Ramos (cell line): Measurements from ENCODE around the gene TNFRSF19.
"Not testable (repeated sequence)": the region's sequence is repeated elsewhere in the genome, so short reads cannot be mapped to it uniquely, and the experiment has no call there.

Experiments
- in situ Hi-C: fragments of 300-500 bp; cut with MboI; formaldehyde crosslinking; loops from one replicate; pipeline ENCODE4 v1.14.3; 2022; ENCODE audit warnings: low sequenced_read_pairs; ENCODE audit not compliant: unreplicated experiment

The TNFRSF19 gene

DNA sequence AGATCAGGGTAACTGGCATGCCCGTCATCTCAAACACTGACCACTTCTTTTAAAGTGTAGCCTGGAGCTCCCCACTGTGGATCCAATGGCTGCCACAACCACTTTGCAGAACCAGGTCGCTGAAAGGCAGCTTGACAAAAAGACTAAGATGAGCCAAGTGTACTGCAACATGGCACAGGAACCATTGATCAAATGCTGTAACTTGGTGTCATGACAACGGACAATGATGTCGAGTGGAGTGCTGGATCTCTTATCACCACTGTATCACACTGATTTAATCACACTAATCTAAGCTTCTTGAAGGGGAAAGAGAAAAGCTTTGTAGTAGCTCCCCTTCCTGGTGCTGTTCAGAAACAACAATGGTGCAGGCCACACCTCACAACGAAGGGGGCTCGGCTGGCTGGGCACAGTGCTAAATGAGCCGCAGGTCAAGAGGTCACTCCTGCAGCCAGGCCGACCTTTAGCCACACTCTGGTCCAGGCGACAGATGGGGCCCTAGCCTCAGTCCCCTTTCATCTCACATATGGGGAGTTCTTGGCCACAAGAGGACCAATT, 2.2 kb upstream of the TNFRSF19 start:
- in situ Hi-C loops: no loop called here

- in situ Hi-C loops: no loop called here
Measured at GRCh38 chr13:23570921-23571315, 706 bp downstream of the TNFRSF19 start.

DNA sequence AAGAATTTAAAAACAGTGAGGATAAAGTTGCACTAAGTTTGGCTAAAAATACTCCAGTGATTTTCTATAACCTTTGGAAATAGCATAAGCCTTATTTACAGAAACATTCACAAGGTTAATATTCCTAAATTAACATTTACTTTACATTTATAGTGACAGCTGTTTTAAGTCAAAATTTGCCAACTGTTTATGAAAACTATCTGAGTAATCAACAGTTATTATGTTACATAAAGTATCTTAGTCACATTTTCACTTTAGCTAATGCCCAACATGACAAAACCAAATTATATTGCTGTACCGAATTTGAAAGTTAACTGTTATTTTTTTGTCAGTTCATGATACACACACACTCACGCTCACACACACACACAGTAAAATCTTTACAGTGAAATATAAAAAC, 1.2 kb downstream of the TNFRSF19 start:
- in situ Hi-C loops: no loop called here

DNA sequence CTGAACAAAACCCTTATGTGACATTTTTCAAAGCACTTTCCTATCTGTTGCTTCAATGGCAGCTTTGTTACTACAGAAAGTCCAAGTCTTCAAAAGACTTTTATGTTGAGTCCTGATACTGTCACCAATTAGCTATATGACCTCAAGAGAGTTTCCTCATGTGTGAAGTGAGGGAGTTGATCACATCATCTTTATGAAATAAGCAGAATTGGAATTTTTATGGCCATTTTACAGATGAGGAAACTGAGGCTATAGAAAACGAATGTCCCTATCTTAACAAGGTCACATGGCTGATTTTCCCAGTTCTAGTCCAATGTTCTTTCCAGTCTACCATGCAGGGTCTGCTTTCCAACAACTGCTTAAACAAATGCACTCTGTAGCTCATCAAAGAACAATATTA, 2.6 kb downstream of the TNFRSF19 start:
- in situ Hi-C loops: no loop called here

DNA sequence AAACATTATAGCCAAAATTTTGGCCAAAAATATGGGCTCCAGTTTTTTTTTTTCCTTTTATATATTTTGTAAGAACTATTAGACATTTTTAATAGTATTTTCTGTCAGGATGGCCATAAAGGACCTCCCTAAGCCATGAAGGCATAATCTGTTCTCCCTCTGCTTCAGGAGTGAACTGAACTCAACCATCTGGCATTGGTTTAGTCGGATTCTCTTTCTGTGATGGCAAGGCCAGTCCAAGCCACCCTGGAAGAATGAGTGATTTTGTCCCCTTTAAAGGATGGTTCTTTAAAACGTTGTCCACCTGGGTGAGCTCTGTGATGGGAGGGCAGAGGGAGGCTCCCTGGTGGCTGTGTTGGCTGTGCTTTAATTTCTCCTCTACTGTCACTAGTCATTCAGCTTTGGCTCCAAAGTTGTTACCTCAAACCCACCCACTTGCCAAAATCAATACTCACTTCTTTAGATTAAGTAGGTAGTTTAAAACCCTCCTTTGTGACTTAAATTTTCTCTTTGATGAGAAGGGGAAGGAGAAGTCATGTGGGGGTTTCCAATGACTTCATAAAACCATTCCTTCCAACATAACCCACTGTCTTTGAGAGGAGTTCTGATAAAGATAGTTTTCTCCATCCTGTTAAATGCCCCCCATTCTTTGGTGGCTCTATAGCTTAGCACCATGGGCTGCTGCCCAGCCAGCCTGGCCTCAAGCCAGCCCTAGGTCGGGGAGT, 4.4 kb downstream of the TNFRSF19 start:
- in situ Hi-C loops: no loop called here

DNA sequence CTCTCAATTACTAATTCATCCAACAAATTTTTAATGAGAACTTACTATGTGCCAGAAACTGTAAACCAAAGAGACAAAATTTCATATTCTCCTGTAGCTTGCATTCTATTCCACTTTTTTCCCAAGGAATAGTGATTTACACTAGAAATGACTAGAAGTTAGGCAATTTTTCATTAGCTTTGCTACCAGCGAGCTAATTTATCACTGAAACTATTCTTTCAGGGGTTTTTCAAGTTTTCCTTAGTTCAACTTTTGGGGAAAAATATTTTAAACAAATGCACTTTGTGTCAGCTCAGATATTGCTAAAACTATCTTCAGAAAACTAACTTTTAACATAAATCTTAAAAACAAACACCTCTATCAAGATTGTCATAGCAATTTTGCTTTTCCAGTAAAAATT, 5.4 kb downstream of the TNFRSF19 start:
- in situ Hi-C loops: no loop called here

DNA sequence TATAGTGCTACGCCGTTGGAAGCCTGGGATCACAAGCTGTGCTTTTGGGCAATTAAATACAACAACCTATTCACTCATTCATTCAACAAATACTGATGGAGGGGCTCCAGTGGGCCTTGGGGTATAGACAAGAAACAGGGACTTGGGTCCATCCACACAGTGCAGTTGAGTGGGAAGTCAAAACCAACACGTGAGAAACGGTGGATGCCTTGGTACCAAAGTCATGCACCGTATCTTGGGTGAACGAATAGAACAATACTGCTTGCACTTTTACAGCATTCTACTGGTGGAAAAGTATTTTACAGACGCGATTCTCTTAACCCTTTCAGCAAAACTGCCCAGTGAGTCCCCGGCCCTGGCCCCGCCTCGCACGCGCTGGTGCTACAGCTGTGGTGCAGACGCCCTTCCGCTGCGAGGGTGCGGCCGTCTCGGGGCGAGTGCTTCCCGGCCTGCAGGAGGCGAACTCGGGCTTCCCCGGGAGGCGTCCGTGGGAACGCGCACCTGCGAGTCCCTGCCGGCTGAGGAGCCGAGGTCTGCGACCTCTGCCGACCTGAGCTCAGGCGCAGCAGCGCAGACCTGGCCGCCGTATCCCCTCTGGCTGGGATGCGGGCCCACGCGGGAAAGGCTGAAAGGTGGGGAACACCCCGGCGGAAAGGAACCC, 8.3 kb downstream of the TNFRSF19 start:
- in situ Hi-C loops: no loop called here

- in situ Hi-C loops: no loop called here
Measured at GRCh38 chr13:23579072-23579895, 9.1 kb downstream of the TNFRSF19 start.

- in situ Hi-C loops: no loop called here
Measured at GRCh38 chr13:23579896-23580683, 9.9 kb downstream of the TNFRSF19 start.

GRCh38 chr13:23580684-23581060, 10.5 kb downstream of the TNFRSF19 start:
- in situ Hi-C loops: no loop called here

GRCh38 chr13:23583491-23583890, 13.3 kb downstream of the TNFRSF19 start:
- in situ Hi-C loops: no loop called here

- in situ Hi-C loops: no loop called here
Measured at GRCh38 chr13:23584275-23584674, 14.1 kb downstream of the TNFRSF19 start.

DNA sequence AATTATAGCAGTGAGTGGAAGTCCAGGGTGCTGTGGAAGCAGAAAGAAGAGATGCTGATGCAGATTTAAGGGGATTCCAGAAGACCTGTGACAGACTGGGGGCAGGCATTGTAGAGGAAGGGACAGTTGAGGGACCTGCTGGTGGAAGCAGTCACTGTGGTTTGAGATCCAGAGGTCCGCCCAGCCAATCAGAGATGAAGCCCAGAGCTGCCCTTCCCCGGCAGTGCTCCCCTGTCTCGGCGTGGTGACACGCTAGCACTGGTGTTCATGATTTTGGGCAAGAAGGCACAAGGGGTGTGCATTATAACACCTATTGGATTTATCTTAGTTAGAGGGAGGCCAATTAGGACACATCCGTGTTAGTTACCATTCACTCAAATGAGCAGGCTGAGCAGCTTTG, 16.1 kb downstream of the TNFRSF19 start:
- in situ Hi-C loops: no loop called here

GRCh38 chr13:23588666-23589065, 18.5 kb downstream of the TNFRSF19 start:
- in situ Hi-C loops: no loop called here

- in situ Hi-C loops: no loop called here
Measured at GRCh38 chr13:23592596-23592995, 22.4 kb downstream of the TNFRSF19 start.

GRCh38 chr13:23593148-23593547, 22.9 kb downstream of the TNFRSF19 start:
- in situ Hi-C loops: no loop called here

DNA sequence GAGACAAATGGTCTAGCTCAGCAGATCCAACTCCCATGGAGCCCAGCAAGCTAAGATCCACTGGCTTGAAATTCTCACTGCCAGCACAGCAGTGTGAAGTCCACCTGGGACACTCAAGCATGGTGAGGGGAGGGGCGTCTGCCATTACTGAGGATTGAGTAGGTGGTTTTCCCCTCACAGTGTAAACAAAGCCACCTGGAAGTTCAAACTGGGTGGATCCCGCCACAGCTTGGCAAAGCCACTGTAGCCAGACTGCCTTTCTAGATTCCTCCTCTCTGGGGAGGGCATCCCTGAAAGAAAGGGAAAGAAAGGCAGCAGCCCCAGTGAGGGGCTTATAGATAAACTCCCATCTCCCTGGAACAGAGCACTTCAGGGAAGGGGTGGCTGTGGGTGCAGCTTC, 24.1 kb downstream of the TNFRSF19 start:
- in situ Hi-C loops: not testable (repeated sequence)

- in situ Hi-C loops: no loop called here
Measured at GRCh38 chr13:23598369-23598768, 28.2 kb downstream of the TNFRSF19 start.

DNA sequence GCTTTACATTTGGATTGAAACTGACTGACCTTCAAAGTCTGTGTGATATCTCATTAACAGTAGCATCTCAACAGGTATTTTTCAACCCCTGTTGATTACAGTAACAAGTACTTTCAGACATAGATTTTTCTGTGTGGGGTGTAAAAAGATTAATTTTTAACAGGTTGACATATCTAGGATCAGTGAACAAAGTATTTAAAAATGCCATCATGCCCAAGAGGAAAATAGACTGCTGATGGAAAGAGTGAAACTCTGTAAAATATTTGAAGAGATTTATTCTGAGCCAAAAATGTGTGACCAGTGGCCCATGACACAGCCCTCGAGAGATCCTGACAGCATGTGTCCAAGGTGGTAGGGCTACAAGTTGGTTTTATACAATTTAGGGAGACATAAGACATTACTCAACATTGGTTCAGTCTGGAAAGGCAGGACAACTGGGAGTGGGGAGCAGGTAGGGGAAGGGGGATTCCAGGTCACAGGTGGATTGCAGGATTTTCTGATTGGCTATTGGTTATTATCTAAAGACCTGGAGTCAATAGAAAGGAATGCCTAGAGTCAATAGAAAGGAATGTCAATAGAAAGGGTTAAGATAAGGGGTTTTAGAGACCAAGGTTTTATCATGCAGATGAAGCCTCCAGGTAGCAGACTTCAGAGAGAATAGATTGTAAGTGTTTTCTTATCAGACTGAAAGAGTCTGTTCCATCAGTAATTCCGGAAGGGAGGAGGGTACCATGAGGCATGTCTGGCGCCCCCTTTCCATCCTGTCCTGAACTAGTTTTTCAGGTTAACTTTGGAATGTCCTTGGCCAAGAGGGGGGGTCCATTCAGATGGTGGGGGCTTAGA, 29.1 kb downstream of the TNFRSF19 start:
- in situ Hi-C loops: no loop called here
